ENCODE results near the gene B3GNT5.

DNA sequence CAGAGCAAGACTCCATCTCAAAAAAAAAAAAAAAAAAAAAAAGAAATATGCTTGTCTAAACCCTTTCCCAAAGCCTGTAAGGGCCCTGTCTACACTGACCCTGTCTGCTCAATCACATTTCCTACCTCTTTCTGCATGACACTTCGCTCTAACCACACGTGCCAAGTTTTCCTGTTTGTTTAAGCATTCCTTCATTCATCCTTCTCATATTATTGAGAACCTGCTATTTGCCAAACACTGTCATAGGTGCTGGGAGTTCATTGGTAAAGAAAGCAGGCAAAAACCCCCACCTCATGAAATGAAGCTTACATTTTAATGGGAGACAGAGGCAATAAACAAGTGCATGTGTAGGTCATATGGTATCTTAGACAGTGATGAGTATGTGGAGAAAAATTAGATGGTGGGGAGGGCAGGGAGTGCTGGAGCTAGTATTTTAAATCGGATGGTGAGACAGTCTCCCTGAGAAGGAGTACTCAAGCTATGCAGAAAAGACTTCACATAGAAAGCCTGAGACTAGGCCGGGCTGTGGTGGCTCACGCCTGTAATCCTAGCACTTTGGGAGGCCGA, 48.0 kb downstream of the B3GNT5 start:
- no peak for TF ChIP-seq CTCF (IDR thresholded peaks at IDR 0.05)
- TF ChIP-seq POLR2AphosphoS5 (IDR thresholded peaks at IDR 0.05; ENCODE audit: low read depth, low read length), result no peak
- TF ChIP-seq, protein P1, sequence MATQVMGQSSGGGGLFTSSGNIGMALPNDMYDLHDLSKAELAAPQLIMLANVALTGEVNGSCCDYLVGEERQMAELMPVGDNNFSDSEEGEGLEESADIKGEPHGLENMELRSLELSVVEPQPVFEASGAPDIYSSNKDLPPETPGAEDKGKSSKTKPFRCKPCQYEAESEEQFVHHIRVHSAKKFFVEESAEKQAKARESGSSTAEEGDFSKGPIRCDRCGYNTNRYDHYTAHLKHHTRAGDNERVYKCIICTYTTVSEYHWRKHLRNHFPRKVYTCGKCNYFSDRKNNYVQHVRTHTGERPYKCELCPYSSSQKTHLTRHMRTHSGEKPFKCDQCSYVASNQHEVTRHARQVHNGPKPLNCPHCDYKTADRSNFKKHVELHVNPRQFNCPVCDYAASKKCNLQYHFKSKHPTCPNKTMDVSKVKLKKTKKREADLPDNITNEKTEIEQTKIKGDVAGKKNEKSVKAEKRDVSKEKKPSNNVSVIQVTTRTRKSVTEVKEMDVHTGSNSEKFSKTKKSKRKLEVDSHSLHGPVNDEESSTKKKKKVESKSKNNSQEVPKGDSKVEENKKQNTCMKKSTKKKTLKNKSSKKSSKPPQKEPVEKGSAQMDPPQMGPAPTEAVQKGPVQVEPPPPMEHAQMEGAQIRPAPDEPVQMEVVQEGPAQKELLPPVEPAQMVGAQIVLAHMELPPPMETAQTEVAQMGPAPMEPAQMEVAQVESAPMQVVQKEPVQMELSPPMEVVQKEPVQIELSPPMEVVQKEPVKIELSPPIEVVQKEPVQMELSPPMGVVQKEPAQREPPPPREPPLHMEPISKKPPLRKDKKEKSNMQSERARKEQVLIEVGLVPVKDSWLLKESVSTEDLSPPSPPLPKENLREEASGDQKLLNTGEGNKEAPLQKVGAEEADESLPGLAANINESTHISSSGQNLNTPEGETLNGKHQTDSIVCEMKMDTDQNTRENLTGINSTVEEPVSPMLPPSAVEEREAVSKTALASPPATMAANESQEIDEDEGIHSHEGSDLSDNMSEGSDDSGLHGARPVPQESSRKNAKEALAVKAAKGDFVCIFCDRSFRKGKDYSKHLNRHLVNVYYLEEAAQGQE (IDR thresholded peaks at IDR 0.05; ENCODE audit: insufficient read depth in 1 of 2, low read depth in 2 of 2, low read length in 1 of 2), result no peak
- TF ChIP-seq TCF7L2 (IDR thresholded peaks at IDR 0.05; ENCODE audit: low read depth, low read length), result no peak
- no peak for TF ChIP-seq SIN3A (IDR thresholded peaks at IDR 0.05; ENCODE audit: borderline replicate concordance, insufficient read depth, low read depth, low read length)

Measured in Panc1 (cell line).